Measurements from ENCODE around the gene ALDH1L1. TPM values are rescaled to one million over a fixed set of nuclear protein-coding genes. Genes with fewer than 3 reads are reported as not detected.

Gene ALDH1L1
- total RNA-seq, 1 donor from 2014 or later, result 36.1 TPM

- no peak for DNase-seq (ENCODE audit: low spot score in 2 of 2)
- Histone ChIP-seq H3K27ac (no peak overlapping the region), H3K9me3 (no peaks in the 10 kb centered on the region), H3K27me3 (no peaks in the 10 kb centered on the region), H3K4me1 (no peaks in the 10 kb centered on the region), H3K4me3 (no peak overlapping the region), H3K36me3 (peaks cover 17 to 56% of the 10 kb centered on the region in 2 donors)
- no peak for TF ChIP-seq CTCF (IDR thresholded peaks at IDR 0.05)
- intact Hi-C loops (cut with DNase I), result no loop called here
Measured at GRCh38 chr3:126158016-126158911, 22.1 kb downstream of the ALDH1L1 start.

DNA sequence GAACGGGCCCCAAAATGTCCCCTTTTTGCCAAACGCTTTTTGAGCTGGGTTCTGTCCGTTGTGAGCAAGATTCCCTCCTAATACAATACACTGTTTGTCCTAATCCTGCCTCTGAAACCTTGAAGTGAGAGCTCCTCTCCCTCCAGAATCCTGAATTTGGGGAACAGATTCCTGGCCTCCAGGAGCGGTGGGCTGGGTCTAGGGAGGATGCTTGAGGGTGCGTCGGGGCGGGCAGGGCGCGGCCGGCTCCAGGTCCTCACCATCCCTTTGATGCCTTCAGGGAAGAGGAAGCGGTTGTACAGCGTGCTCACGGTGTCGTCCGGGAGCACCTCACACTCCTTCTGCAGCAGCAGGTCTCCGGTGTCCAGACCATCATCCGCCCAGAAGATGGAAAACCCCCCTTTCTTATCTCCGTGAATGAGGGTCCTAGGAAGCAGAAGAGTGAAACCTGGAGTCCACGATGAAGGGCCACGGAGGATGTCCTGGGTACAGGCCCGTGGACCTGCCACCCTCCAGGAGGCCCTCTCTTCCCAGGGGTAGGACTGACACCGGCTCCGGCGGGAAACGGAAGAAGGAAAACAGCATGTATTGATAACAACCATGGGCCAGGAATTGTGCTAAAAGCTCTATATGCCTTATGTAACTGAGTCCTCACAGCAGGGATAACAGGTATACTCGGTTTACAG, 23.2 kb downstream of the ALDH1L1 start:
- no peak for TF ChIP-seq CTCF (IDR thresholded peaks at IDR 0.05)
- Histone ChIP-seq H3K27ac (no peak overlapping the region), H3K36me3 (peaks cover 17 to 66% of the 10 kb centered on the region in 2 donors), H3K9me3 (no peaks in the 10 kb centered on the region), H3K27me3 (no peaks in the 10 kb centered on the region), H3K4me1 (no peaks in the 10 kb centered on the region), H3K4me3 (no peak overlapping the region)
- DNase-seq (ENCODE audit: low spot score in 2 of 2), result no peak
- intact Hi-C loops (cut with DNase I), result no loop called here

DNA sequence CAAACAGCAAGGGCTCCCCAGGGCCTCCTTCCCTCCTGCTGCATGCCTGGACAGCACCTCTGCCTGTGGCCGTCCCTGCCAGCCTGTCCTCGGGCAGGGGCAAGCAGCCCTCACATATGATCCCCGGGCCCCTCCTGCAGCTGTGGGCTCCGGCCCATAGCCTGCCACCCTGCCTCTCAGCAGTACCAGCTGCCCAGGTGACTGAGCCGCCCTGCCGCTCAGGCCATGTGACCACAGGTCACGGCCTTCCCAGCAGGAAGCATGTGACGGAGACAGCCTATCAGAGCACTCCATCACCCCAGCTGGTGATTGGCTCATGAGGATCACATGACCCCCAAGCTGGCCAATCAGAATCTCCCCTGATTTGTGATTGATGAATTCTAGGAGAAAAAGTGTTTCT, 23.9 kb downstream of the ALDH1L1 start:
- no peak for DNase-seq (ENCODE audit: low spot score in 2 of 2)
- intact Hi-C loops (cut with DNase I), result no loop called here
- no peak overlapping the region for H3K4me3 ChIP-seq
- no peaks in the 10 kb centered on the region for H3K27me3 ChIP-seq
- H3K36me3 ChIP-seq, result peaks cover 17 to 71% of the 10 kb centered on the region in 2 donors
- no peak for TF ChIP-seq CTCF (IDR thresholded peaks at IDR 0.05)
- H3K4me1 ChIP-seq, result no peaks in the 10 kb centered on the region
- no peaks in the 10 kb centered on the region for H3K9me3 ChIP-seq
- no peak overlapping the region for H3K27ac ChIP-seq

DNA sequence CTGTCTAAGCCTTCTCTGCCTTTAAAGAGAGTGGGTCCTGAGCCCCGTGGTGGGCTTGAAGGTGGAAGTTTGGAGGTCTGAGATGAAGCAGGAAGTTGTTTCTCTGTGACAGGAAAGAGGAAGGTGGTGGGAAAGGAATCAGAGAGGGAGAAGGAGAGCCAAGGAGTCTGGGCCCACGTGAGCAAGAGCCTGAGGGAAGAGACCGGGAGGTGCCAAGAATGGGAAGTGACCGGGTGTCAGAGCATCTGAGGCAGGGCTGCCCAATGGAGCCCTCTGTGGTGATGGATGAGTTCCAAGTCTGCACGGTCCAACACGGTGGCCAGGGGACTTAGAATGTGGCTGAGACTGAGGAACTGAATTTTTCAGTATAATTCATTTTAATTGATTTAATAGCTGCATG, 24.6 kb downstream of the ALDH1L1 start:
- no peak for TF ChIP-seq CTCF (IDR thresholded peaks at IDR 0.05)
- no peak overlapping the region for H3K27ac ChIP-seq
- no peak overlapping the region for H3K4me3 ChIP-seq
- H3K9me3 ChIP-seq, result no peaks in the 10 kb centered on the region
- no peaks in the 10 kb centered on the region for H3K4me1 ChIP-seq
- H3K36me3 ChIP-seq, result peaks cover 17 to 69% of the 10 kb centered on the region in 2 donors
- intact Hi-C loops (cut with DNase I), result no loop called here
- no peaks in the 10 kb centered on the region for H3K27me3 ChIP-seq
- no peak for DNase-seq (ENCODE audit: low spot score in 2 of 2)

DNA sequence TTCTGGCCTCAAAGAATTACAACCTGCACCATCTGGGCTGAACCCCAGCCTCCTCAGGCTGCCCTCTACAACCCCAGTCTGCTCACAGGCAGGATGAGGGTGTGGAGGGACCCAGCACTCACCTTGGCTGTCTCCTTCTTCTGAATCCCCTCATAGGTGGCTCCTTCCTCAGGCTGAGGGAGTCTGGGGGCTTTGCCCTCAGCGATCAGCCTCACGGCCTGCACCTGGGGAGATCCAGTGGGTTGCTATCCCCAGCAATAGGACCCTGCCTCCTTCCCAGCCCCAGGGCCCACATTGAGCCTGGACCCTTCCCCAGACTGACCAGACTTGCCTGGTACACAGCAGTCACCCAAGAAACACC, 25.1 kb downstream of the ALDH1L1 start:
- Histone ChIP-seq H3K4me3 (no peak overlapping the region), H3K4me1 (no peaks in the 10 kb centered on the region), H3K36me3 (peaks cover 20 to 68% of the 10 kb centered on the region in 2 donors), H3K9me3 (no peaks in the 10 kb centered on the region), H3K27me3 (no peaks in the 10 kb centered on the region), H3K27ac (no peak overlapping the region)
- TF ChIP-seq CTCF (IDR thresholded peaks at IDR 0.05), result no peak
- intact Hi-C loops (cut with DNase I), result no loop called here
- no peak for DNase-seq (ENCODE audit: low spot score in 2 of 2)

Data from ascending aorta (tissue), 2 donors.